NCI-H1048 (cell line): ENCODE measurements around the gene ATP10A.

ENCODE experiments used
- DNase-seq: peaks from one replicate; lab custom pipeline; 2025; lab: John Stamatoyannopoulos, UW

The ATP10A gene

GRCh38 chr15:25812845-25813244 is 50.3 kb downstream of the ATP10A start:
- DNase-seq, result no peak

DNA sequence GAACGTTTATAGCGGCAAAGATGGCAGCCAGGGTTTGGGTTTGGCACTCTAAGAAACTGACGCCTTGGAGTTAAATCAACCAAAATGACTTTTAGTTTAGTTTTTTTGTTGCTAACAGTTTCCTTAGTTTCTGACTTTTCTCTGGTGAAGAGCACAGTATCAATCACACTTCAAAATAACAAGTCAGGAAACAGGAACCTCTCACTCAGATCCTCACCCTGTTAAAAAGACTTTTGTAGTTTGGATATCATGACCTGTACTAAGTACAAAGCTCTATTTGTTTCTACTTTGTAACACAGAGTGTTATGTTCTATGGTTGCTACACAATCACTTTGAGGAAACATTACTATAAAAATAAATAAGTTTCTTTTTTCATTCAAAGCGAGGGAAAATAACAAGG is 51.1 kb downstream of the ATP10A start:
- DNase-seq, result no peak

DNA sequence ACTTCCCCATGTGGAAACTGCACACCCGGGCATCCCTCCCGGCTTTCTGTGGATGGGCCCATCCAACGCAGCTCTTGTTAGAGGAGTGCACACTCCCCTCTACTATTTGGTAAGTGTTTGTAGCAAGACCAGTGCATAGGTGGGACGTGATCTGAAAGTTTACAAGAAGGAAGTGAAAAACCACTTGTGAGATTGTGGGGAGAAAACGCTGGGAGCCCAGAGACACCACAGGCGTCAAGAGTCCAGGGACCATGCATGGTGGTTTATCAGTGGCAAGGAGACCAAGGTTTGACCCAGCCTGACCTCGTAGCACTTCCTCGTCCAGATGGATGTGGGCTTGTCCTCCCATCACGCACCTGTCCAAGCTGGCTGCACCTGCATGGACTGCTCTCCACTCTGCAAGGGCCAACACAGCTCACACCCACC is 51.6 kb downstream of the ATP10A start:
- DNase-seq, result no peak

GRCh38 chr15:25810631-25811091 is 52.5 kb downstream of the ATP10A start:
- no peak for DNase-seq

GRCh38 chr15:25810154-25810553 is 53.0 kb downstream of the ATP10A start:
- DNase-seq, result no peak

GRCh38 chr15:25807063-25807462 is 56.1 kb downstream of the ATP10A start:
- no peak for DNase-seq

GRCh38 chr15:25805031-25805430 is 58.1 kb downstream of the ATP10A start:
- DNase-seq, result no peak

- no peak for DNase-seq
Observed at GRCh38 chr15:25804451-25804850, 58.7 kb downstream of the ATP10A start.

DNA sequence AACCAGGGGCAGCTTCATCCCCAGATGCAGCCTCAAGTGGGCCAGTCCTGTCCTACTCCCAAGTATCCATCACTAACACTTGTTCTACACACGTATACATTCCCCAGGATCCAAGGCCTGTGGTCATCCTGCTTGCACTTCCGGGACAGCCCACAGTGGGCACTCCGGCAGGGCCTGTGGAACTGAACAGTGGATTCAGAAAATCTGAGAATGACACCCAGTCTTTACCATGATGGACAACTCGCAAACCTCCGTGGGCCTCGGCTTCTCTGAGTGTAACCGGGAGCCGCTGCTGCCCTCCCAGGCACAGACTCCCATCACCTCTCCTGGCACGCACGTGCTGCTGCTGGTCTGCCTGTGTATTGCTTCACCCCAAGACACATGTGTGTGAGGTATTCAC is 59.6 kb downstream of the ATP10A start:
- DNase-seq, result no peak

DNA sequence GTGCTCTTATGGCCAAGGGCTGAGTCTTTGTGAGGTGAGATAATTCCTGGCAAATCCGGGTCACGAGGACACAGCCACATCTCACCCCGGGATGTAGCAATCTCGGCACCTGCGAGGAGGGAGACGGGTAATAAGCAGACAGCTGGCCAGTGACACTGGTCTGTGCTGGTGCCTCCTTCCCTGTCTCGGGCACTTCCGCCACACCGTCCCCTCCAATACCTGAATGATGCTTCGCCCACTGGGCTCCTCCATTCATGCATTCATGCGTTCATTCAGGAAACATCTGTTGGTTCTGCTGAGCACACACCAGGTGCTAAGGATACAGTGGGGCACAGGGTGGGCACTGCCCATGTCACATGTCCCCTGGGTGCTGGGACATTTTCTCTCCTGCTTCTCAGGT is 60.1 kb downstream of the ATP10A start:
- DNase-seq, result no peak

- no peak for DNase-seq
Observed at GRCh38 chr15:25802285-25802830, 60.8 kb downstream of the ATP10A start.

DNA sequence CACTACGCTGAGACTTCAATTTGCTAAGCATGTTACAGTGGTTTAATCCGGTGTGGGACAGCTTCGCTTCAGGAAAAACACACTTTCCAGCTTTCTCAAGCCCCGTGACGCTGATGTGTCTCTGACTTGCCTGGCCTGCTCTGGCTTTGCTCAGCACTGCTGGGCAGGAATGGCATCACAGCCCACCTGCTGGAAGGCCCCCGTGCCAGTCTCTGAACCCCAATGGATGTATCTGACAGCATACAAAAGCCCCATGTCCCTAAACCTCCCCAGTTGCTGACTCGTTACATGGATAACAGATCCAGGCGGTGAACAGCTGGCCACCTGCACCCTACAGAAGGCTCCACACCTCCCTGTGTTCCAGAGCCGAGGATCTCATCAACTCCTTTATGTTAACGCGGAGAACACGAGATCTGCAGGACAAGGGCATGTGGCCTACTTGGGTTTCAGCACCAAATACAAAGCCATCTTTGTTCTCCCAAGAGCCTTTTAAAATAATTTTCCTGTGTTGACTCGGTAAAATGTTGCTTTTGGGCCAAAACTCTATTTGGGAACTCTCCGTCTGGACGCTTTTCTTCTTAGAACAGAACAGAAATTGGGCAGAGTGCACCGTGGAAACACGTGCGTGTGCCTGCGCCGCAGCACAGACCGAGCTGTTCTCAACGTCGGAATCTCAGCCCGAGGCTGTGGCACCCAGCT is 61.4 kb downstream of the ATP10A start:
- DNase-seq, result no peak

GRCh38 chr15:25800761-25801515 is 62.2 kb downstream of the ATP10A start:
- no peak for DNase-seq

- DNase-seq, result no peak
Observed at GRCh38 chr15:25799906-25800700, 63.0 kb downstream of the ATP10A start.

DNA sequence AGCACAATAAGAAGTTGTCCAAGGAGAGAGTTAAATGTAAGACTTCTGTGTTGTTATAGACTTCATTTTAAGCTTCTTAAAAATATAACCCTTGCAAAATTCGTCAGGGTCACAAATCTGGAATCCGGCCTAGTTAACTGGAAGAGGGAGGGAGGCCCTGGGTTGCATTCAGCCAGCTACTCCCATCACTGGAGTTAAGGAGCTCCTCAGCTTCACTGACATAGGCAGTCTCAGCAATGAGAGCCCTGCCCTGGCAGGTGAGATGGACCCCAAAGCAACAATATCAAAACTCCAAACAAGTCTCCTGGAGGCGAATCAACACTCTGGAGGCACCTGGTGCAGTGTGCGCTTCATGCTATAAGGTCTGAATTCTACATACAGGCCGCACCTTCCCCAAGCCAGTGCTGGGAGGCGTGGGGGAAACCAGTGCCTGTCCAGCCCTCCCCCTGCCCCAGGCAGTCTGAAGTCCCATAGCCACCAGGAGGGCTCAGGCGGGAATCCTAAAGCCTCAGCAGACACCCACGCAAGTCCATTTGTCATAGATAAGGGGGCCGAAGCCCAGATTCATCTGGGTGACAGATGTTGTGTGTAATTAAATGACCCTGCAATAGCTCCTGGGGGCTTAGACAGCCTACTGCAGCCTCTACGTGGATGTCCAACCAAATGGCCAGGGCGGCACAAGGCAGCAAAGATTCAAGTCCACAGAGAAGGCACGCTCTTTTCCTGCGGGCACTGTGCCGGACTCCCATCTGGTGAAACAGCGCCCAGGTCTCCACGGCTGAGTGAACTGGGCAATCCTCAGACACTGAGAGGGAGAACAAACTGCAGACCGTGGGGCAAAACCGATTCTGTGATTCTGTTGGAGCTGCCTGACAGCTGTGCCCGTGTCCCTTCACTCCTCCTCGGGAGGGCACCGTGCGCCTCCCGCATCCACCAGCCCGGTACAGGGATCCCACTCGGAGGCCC is 64.9 kb downstream of the ATP10A start:
- no peak for DNase-seq

DNA sequence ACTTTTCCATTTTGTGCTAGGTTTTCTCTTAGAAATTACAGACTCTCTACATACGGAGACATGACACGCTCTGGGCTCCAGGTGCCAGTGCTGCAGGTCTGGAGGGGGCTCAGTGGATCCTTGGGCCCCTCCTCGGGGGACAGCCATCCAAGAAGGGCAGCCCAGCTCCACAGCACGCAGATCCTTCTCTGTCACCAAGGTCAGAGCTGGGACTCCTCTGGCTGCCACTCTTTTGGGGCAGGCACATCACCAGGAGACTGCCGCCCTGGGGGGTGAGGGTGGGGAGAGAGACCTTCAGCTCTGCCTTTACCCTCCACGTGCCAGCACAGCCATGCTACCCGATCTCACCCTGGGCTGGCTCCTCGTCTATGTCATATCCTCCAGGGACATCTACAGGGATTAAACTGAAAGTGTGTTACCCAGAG is 65.6 kb downstream of the ATP10A start:
- DNase-seq, result no peak

- DNase-seq, result no peak
Observed at GRCh38 chr15:25797035-25797434, 66.1 kb downstream of the ATP10A start.

DNA sequence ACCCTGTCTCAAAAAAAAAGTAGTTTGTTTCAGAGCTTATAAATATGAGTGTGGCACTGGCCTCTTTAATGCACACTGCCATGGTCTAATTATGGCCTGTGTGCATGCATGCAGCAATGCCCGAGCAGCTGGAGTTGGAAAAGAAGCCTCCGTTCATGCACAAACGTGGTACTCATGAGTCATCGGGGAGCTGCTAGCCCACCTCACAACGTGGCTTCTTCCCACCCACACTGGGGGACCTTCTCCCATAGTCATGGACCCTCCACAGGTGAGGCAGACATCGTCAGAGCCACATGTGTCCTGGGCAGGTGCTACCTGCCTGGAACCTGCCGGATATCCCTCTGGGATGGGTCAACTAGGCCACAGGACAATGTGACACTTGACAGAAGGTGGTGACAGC is 66.7 kb downstream of the ATP10A start:
- DNase-seq, result no peak

DNA sequence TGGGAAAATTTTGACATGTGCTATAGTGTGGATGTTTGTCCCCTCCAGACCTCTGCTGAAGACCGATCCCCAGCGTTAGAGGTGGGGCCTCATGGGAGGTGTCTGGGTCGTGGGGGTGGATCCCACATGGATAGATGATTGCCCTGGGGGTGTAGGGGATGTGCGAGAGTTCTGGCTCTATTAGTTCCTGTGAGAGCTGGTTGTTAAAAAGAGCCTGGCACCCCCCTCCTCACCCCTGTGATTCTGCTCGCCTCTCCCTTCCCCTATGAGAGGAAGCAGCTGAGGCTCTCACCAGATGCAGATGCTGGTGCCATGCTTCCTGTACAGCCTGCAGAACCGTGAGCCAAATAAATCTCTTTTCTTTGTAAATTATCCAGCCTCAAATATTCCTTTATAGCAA is 67.4 kb downstream of the ATP10A start:
- no peak for DNase-seq

DNA sequence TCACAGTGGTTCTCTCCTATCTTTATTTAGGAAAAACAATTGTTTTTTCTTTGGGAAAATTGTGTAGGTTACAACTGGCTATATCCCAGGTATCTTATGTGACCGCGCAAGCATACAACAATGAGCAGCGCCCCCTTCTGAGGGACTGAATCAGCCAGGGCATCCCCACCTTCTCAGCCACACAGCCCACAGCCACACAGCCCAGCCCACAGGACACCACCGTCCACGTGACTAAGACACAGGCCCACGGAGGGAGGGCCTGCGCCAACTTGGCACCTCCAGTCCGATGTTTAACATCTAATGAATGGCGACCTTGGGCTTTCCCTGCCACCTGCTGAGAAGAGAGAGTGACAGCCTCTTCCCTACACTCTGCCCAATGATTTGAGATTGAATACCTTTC is 68.1 kb downstream of the ATP10A start:
- no peak for DNase-seq

GRCh38 chr15:25793354-25794050 is 69.6 kb downstream of the ATP10A start:
- no peak for DNase-seq
